Posterior cingulate gyrus (tissue), 11 donors: ENCODE results near the gene KLF9.

Experiments used
- DNase-seq, 10 donors: peaks; one replicate each; pipeline versions ENCODE4 v3.0.0 to v3.0.0-alpha.2; 2020 to 2021; ENCODE audit warnings: mixed read lengths in 3 of 10
- intact Hi-C: fragments of 100-400 bp; cut with DNase I; formaldehyde crosslinking; loops from one replicate; pipeline ENCODE4 v1.15.1; 2023

The KLF9 gene

GRCh38 chr9:70382709-70383605, 31.5 kb downstream of the KLF9 start:
- no peak for DNase-seq
- intact Hi-C loops, result no loop called here

- no peak for DNase-seq
- intact Hi-C loops, result no loop called here
These were observed 32.3 kb downstream of the KLF9 start for GRCh38 chr9:70382046-70382708.

GRCh38 chr9:70374962-70375618, 39.4 kb downstream of the KLF9 start:
- intact Hi-C loops, result no loop called here

GRCh38 chr9:70367305-70367930, 47.0 kb downstream of the KLF9 start:
- no peak for DNase-seq
- intact Hi-C loops, result no loop called here

More at GRCh38 chr9:70374962-70375618, 39.4 kb downstream of the KLF9 start:
- DNase-seq, result peak in 1 of 10 donors; percentile 71

- intact Hi-C loops, result no loop called here
- DNase-seq, result no peak
These were observed 50.7 kb downstream of the KLF9 start for GRCh38 chr9:70363760-70364159.

- no peak for DNase-seq
- intact Hi-C loops, result no loop called here
These were observed 51.5 kb downstream of the KLF9 start for GRCh38 chr9:70362952-70363351.

GRCh38 chr9:70355801-70356200, 58.7 kb downstream of the KLF9 start:
- no peak for DNase-seq
- intact Hi-C loops, result no loop called here

GRCh38 chr9:70352802-70353201, 61.7 kb downstream of the KLF9 start:
- intact Hi-C loops, result loop anchor here (5.0 kb wide), 1 partner anchor 54 kb away; no protein-coding TSS in a partner anchor
- no peak for DNase-seq

- intact Hi-C loops, result loop anchor here (5.0 kb wide), 1 partner anchor 55 kb away; no protein-coding TSS in a partner anchor
- DNase-seq, result no peak
These were observed 62.1 kb downstream of the KLF9 start for GRCh38 chr9:70352356-70352755.

- DNase-seq, result peak in 1 of 10 donors; percentile 24
- intact Hi-C loops, result no loop called here
These were observed 67.4 kb downstream of the KLF9 start for GRCh38 chr9:70347046-70347445.

- intact Hi-C loops, result loop anchor here (2.0 to 5.0 kb wide), 2 partner anchors 147 to 262 kb away; no protein-coding TSS in a partner anchor
- no peak for DNase-seq
These were observed 73.9 kb downstream of the KLF9 start for GRCh38 chr9:70340572-70340971.
